ENCODE results near the gene LNX2.

GRCh38 chr13:27665333-27665732 is 45.0 kb upstream of the LNX2 start:
- no peak for TF ChIP-seq POLR2AphosphoS5 (IDR thresholded peaks at IDR 0.05; ENCODE audit: low read depth, low read length)
- no peak for TF ChIP-seq REST (IDR thresholded peaks at IDR 0.05; ENCODE audit: insufficient read depth in 1 of 2, low read depth in 2 of 2, low read length in 2 of 2)
- TF ChIP-seq SIN3A (IDR thresholded peaks at IDR 0.05; ENCODE audit: borderline replicate concordance, insufficient read depth, low read length), result no peak
- TF ChIP-seq FOXP2 (optimal IDR thresholded peaks at IDR 0.05; ENCODE audit: borderline replicate concordance, extremely low read depth, extremely low read length, insufficient read depth), result no peak
